ENCODE measurements around the gene PCDHB16.
"Not testable (repeated sequence)": the region's sequence is repeated elsewhere in the genome, so short reads cannot be mapped to it uniquely, and the experiment has no call there.

Gene PCDHB16

GRCh38 chr5:141184117-141184855, 2.1 kb downstream of the PCDHB16 start:
- not testable (repeated sequence) for DNase-seq

DNA sequence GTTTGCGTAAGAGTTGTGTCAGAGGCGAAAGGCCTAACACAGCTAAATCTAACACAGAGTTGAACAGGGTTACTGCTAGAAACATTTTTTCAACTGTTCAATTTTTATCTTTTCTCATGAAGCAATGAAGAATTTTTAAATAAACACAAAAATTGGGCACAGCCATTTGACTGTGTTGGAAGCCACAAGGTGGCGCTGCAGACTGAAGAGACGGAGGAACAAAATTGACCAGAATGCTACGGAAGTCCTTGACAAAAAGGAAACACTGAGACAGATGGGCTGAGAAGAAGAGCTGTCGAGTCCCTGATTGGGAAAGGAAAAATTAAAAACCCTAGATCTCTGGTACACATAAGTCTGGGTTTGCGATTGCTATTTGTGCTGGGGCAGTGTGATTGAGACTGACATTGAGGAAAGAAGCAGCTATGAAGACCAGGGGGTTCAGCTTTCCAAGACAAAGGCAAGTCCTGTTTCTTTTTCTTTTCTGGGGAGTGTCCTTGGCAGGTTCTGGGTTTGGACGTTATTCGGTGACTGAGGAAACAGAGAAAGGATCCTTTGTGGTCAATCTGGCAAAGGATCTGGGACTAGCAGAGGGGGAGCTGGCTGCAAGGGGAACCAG, 4.8 kb downstream of the PCDHB16 start, which contains the start of gene PCDHB9:
PCDHB9 (plus strand) TSS at position 265 of the 616 bp plus-strand sequence; CDS start at position 423, 158 bp downstream.
- DNase-seq, result no peak

DNA sequence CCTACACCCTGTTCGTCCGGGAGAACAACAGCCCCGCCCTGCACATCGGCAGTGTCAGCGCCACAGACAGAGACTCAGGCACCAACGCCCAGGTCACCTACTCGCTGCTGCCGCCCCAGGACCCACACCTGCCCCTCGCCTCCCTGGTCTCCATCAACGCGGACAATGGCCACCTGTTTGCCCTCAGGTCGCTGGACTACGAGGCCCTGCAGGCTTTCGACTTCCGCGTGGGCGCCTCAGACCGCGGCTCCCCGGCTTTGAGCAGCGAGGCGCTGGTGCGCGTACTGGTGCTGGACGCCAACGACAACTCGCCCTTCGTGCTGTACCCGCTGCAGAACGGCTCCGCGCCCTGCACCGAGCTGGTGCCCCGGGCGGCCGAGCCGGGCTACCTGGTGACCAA, 6.5 kb downstream of the PCDHB16 start:
- not testable (repeated sequence) for DNase-seq

DNA sequence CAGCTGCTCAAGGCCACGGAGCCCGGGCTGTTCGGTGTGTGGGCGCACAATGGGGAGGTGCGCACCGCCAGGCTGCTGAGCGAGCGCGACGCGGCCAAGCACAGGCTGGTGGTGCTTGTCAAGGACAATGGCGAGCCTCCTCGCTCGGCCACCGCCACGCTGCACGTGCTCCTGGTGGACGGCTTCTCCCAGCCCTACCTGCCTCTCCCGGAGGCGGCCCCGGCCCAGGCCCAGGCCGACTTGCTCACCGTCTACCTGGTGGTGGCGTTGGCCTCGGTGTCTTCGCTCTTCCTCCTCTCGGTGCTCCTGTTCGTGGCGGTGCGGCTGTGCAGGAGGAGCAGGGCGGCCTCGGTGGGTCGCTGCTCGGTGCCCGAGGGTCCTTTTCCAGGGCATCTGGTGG, 6.9 kb downstream of the PCDHB16 start:
- DNase-seq, result not testable (repeated sequence)

DNA sequence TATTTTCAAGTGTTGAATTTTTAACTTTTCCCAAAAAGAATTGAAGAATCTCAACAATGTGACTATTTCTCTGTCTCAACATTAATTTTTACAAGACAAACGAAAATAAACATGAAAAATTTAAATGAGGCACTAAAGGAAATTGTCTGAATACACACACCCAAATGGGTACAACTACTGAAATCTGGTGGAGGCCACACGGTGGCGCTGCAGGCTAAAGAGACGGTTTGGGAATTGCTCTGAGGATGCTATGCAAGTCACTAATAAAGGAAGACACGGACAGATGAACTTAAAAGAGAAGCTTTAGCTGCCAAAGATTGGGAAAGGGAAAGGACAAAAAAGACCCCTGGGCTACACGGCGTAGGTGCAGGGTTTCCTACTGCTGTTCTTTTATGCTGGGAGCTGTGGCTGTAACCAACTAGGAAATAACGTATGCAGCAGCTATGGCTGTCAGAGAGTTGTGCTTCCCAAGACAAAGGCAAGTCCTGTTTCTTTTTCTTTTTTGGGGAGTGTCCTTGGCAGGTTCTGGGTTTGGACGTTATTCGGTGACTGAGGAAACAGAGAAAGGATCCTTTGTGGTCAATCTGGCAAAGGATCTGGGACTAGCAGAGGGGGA, 10.0 kb downstream of the PCDHB16 start, which contains the start of gene PCDHB10:
PCDHB10 (plus strand) TSS at position 244 of the 616 bp plus-strand sequence; CDS start at position 444, 200 bp downstream.
- DNase-seq, result no peak

GRCh38 chr5:141194332-141194731, 12.1 kb downstream of the PCDHB16 start:
- DNase-seq, result not testable (repeated sequence)

- no peak for DNase-seq
These were observed 14.2 kb downstream of the PCDHB16 start for GRCh38 chr5:141196363-141196762.

DNA sequence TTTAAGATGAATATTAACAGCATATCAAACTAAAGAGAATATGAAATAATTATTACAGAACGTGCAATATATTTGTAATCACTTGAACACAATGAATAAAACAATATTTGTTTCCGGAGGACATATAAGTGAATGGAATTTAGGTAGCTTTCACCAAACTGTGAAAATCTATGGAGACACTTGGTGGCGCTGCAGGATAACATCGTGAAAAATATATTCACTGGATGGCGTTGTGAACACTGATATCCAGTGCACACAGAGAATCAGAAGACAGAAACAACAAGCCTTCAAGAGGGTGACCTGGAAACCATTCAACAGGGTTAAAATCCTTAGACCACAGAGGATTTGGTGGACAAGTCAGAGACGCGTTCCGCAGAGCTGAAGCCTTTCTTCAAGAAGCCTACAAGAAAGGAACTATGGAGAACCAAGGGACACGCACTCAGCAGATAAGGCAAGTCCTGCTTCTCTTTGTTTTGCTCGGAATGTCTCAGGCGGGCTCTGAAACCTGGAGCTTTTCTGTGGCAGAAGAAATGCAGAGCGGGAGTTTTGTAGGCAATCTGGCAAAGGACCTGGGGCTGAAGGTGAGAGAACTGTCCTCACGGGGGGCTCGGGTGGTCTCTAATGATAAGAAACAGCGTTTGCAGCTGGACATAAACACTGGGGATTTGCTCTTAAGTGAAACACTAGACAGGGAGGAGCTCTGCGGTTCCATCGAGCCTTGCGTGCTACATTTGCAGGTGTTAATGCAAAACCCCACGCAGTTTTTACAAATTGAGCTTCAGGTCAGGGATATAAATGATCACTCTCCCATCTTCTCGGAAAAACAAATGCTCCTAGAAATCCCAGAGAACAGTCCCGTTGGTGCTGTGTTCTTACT, 17.4 kb downstream of the PCDHB16 start, which contains the start of gene PCDHB11:
PCDHB11 (plus strand) TSS at position 269 of the 877 bp plus-strand sequence; CDS start at position 417, 148 bp downstream.
- no peak for DNase-seq

DNA sequence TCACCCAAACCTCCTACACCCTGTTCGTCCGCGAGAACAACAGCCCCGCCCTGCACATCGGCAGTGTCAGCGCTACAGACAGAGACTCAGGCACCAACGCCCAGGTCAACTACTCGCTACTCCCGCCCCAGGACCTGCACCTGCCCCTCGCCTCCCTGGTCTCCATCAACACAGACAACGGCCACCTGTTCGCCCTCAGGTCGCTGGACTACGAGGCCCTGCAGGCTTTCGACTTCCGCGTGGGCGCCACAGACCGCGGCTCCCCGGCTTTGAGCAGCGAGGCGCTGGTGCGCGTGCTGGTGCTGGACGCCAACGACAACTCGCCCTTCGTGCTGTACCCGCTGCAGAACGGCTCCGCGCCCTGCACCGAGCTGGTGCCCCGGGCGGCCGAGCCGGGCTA, 18.9 kb downstream of the PCDHB16 start:
- DNase-seq, result not testable (repeated sequence)

GRCh38 chr5:141201646-141202045, 19.5 kb downstream of the PCDHB16 start:
- not testable (repeated sequence) for DNase-seq

DNA sequence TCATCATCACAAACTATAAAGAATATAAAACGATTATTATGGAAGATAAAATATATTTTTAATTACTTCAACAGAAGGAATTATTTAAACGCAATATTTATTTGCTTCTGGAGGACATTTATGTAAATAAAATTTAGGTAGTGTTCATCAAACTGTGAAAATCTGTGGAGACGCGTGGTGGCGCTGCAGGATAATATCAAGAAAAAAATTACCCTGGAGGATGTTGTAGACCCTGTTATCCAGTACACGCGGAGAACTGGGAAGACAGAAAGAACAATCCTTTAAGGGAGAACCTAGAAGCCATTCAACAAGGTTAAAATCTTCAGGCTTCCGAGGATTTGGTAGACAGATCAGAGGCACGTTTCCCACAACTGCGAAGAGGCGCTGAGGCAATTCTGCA, 26.3 kb downstream of the PCDHB16 start, which contains the start of gene PCDHB12:
PCDHB12 (plus strand) TSS at position 242 of the 400 bp plus-strand sequence. CDS start 189 bp downstream, outside the sequence.
- DNase-seq, result no peak

- not testable (repeated sequence) for DNase-seq
These were observed 28.1 kb downstream of the PCDHB16 start for GRCh38 chr5:141210281-141210680.

- not testable (repeated sequence) for DNase-seq
These were observed 28.7 kb downstream of the PCDHB16 start for GRCh38 chr5:141210849-141211248.

GRCh38 chr5:141213656-141214339, 31.6 kb downstream of the PCDHB16 start, which contains the start of gene PCDHB13:
Gene PCDHB13 (plus strand): TSS chr5:141213919. CDS start chr5:141214124, 205 bp downstream.
- not testable (repeated sequence) for DNase-seq

- DNase-seq, result not testable (repeated sequence)
These were observed 32.4 kb downstream of the PCDHB16 start for GRCh38 chr5:141214583-141214982.

- DNase-seq, result not testable (repeated sequence)
These were observed 33.3 kb downstream of the PCDHB16 start for GRCh38 chr5:141215504-141215903.

DNA sequence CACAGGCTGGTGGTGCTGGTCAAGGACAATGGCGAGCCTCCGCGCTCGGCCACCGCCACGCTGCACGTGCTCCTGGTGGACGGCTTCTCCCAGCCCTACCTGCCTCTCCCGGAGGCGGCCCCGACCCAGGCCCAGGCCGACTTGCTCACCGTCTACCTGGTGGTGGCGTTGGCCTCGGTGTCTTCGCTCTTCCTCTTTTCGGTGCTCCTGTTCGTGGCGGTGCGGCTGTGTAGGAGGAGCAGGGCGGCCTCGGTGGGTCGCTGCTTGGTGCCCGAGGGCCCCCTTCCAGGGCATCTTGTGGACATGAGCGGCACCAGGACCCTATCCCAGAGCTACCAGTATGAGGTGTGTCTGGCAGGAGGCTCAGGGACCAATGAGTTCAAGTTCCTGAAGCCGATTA, 33.8 kb downstream of the PCDHB16 start:
- DNase-seq, result not testable (repeated sequence)

GRCh38 chr5:141223112-141223783, 41.1 kb downstream of the PCDHB16 start, which contains the start of gene PCDHB14:
Gene PCDHB14 (plus strand): TSS chr5:141223343. CDS start chr5:141223506, 163 bp downstream.
- peak; percentile 6 for DNase-seq

- not testable (repeated sequence) for DNase-seq
These were observed 42.7 kb downstream of the PCDHB16 start for GRCh38 chr5:141224844-141225243.

DNA sequence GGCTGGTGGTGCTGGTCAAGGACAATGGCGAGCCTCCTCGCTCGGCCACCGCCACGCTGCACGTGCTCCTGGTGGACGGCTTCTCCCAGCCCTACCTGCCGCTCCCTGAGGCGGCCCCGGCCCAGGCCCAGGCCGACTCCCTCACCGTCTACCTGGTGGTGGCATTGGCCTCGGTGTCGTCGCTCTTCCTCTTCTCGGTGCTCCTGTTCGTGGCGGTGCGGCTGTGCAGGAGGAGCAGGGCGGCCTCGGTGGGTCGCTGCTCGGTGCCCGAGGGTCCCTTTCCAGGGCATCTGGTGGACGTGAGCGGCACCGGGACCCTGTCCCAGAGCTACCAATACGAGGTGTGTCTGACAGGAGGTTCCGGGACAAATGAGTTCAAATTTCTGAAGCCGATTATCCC, 43.2 kb downstream of the PCDHB16 start:
- not testable (repeated sequence) for DNase-seq

Measured in NCI-H2171 (cell line).